Naive thymus-derived CD4-positive, alpha-beta T cell (primary cell): ENCODE results near the gene MRPL16. TPM values are rescaled to one million over a fixed set of nuclear protein-coding genes. Genes with fewer than 3 reads are reported as not detected.

Experiments used
- ATAC-seq: fragments of 150-1000 bp; cut with Tn5 transposase; 2 replicates; pipeline ENCODE4 v1.10.0; 2021; ENCODE audit warnings: mild to moderate bottlenecking, moderate library complexity
- CTCF ChIA-PET: fragments of 350-600 bp; sonication (Branson Sonifier 250); formaldehyde crosslinking; loops from one replicate; lab custom pipeline; 2021; ENCODE audit warnings: antibody characterized with exemption; lab: Charles Lee
- POLR2A ChIA-PET: fragments of 350-600 bp; sonication (Branson Sonifier 250); formaldehyde crosslinking; loops from one replicate; lab custom pipeline; 2021; ENCODE audit warnings: antibody characterized with exemption, inconsistent platforms; lab: Charles Lee
- DNase-seq, 9 donors: peaks; one replicate each; pipeline versions ENCODE4 v3.0.0 to v3.0.0-alpha.2; 2020 to 2022; ENCODE audit warnings: mixed read lengths in 1 of 9
- H3K27ac ChIP-seq: one replicate; pipeline ENCODE4 v1.7.0; 2013; ENCODE audit warnings: mild to moderate bottlenecking, low read depth, low read length, moderate library complexity
- H3K27me3 ChIP-seq, 2 donors: one replicate each; pipeline ENCODE4 v1.7.0; 2013; ENCODE audit warnings: low read length in 2 of 2, mild to moderate bottlenecking in 2 of 2, moderate library complexity in 2 of 2; ENCODE audit not compliant: control insufficient read depth in 2 of 2, insufficient read depth in 2 of 2
- H3K36me3 ChIP-seq, 3 experiments: 1 replicate in 2 of 3; 2 replicates in 1 of 3; pipeline ENCODE4 v1.7.0; 2013; ENCODE audit warnings: low read length in 3 of 3, mild to moderate bottlenecking in 3 of 3, moderate library complexity in 1 of 3; ENCODE audit not compliant: insufficient read depth in 3 of 3, control insufficient read depth in 2 of 3
- H3K4me1 ChIP-seq, 2 donors: one replicate each; pipeline ENCODE4 v1.7.0; 2013; ENCODE audit warnings: low read length in 2 of 2, mild to moderate bottlenecking in 2 of 2, moderate library complexity in 1 of 2; ENCODE audit not compliant: control insufficient read depth in 2 of 2, insufficient read depth in 2 of 2
- H3K4me3 ChIP-seq: 2 replicates; pipeline ENCODE4 v1.7.0; 2013; ENCODE audit warnings: mild to moderate bottlenecking, low read length
- H3K9me3 ChIP-seq, 3 experiments: 1 replicate in 2 of 3; 2 replicates in 1 of 3; pipeline ENCODE4 v1.7.0; 2013; ENCODE audit warnings: low read length in 3 of 3; ENCODE audit not compliant: control insufficient read depth in 2 of 3
- H3K27ac Mint-ChIP-seq, 9 donors: one replicate each; pipeline ENCODE4 v1.8.0; 2020 to 2022; ENCODE audit warnings: mixed read lengths in 9 of 9, mild to moderate bottlenecking in 8 of 9, moderate library complexity in 5 of 9, inconsistent platforms in 2 of 9
- H3K27me3 Mint-ChIP-seq, 5 donors: one replicate each; pipeline ENCODE4 v1.8.0; 2021 to 2022; ENCODE audit warnings: mixed read lengths in 5 of 5, mild to moderate bottlenecking in 1 of 5
- H3K36me3 Mint-ChIP-seq, 5 donors: one replicate each; pipeline ENCODE4 v1.8.0; 2020 to 2022; ENCODE audit warnings: mixed read lengths in 5 of 5, mild to moderate bottlenecking in 3 of 5, inconsistent platforms in 1 of 5
- H3K4me1 Mint-ChIP-seq, 7 donors: one replicate each; pipeline ENCODE4 v1.8.0; 2020 to 2022; ENCODE audit warnings: mixed read lengths in 7 of 7, mild to moderate bottlenecking in 3 of 7, inconsistent platforms in 1 of 7
- H3K4me3 Mint-ChIP-seq, 10 donors: one replicate each; pipeline ENCODE4 v1.8.0; 2020 to 2022; ENCODE audit warnings: mild to moderate bottlenecking in 10 of 10, mixed read lengths in 10 of 10, moderate library complexity in 6 of 10, inconsistent platforms in 2 of 10
- H3K9me3 Mint-ChIP-seq, 11 donors: one replicate each; pipeline ENCODE4 v1.8.0; 2020 to 2022; ENCODE audit warnings: mixed read lengths in 11 of 11, mild to moderate bottlenecking in 4 of 11, inconsistent platforms in 1 of 11, moderate library complexity in 1 of 11
- intact Hi-C, 2 donors: fragments of 100-400 bp; cut with micrococcal nuclease; formaldehyde crosslinking; loops; one replicate each; pipeline ENCODE4 v1.15.1; 2023
- polyA plus RNA-seq, 2 donors: library from polyadenylated mRNA; unstranded; fragments of 300-500 nt; fragmentation: Illumina TruSeq; gene quantifications; one replicate each; pipeline ENCODE4 v1.2.3, GENCODE V29; 2021
- total RNA-seq, 6 experiments: library from RNA in 5 of 6; stranded (reverse) in 5 of 6; gene quantifications; 1 replicate in 5 of 6; 2 replicates in 1 of 6; pipeline ENCODE4 v1.2.3 and lab custom pipeline; 2021 to 2026

MRPL16 gene
- total and polyA plus RNA-seq, 7 experiments from 2014 or later = 25.1 to 108 (median 40.8) TPM

DNA sequence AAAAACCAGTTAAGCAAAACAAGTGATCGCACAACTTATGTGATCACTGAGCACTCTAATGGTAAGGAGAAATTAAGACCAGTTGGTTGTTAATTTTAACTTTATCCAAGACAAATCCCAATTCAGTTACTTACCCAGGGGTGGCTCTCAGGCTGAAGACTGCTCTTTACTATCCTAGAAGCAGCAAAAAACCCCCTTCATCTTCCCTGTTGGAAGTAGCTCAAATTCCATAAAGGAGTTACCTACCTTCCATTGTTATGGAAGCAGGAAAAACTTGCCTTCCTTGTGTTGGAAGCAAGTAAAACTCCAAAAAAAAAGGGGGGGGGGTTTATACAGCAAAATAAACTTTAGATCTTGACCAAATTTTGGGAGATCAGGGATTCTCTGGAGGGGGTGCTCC, 5.2 kb upstream of the MRPL16 start:
- H3K27ac Mint-ChIP-seq = no peak overlapping the region
- peaks cover 0 to 5% (median 0%) of the 10 kb centered on the region in 11 donors for H3K9me3 Mint-ChIP-seq
- H3K36me3 ChIP-seq = no peaks in the 10 kb centered on the region
- H3K9me3 ChIP-seq = no peaks in the 10 kb centered on the region
- H3K36me3 Mint-ChIP-seq = peaks cover 0 to 8% (median 0%) of the 10 kb centered on the region in 5 donors
- ChIA-PET POLR2A (no interaction called here), CTCF (interaction anchor here (0.7 kb wide), 1 partner anchor 61 kb away, joined by 6 read pairs; no protein-coding TSS in a partner anchor)
- H3K4me1 Mint-ChIP-seq = peaks cover 12 to 28% (median 19%) of the 10 kb centered on the region in 7 donors
- no peak for DNase-seq
- no peak overlapping the region for H3K4me3 ChIP-seq
- intact Hi-C loops = loop anchor here in 1 of 2 donors (10.0 kb wide), 1 partner anchor 671 kb away; the partner anchor contains the start of gene FAM111A
- H3K4me3 Mint-ChIP-seq = no peak overlapping the region
- ATAC-seq = no peak
- H3K27me3 ChIP-seq = no peaks in the 10 kb centered on the region
- H3K27me3 Mint-ChIP-seq = peaks cover 0 to 7% (median 0%) of the 10 kb centered on the region in 5 donors
- H3K27ac ChIP-seq = no peak overlapping the region
- peaks cover 0 to 4% of the 10 kb centered on the region in 2 donors for H3K4me1 ChIP-seq

DNA sequence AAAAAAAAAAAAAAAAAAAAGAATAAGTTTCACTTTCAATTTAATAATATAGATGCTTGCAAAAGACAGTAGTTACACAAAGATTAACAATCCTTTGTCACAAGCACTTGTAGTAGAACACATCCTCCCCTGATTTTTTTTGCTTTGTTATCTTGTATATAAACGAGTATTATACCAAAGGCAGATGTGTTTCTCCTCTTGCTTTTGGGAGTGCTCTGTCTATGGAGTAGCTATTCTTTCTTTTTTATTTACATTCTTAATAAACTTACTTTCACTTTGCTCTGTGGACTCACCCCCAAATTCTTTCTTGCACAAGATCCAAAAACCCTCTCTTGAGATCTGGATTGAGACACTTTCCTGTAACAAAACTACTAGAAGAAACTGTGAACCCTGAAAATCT, 3.4 kb upstream of the MRPL16 start:
- Histone ChIP-seq H3K4me3 (no peak overlapping the region), H3K4me1 (peaks cover 4 to 9% of the 10 kb centered on the region in 2 donors), H3K27ac (no peak overlapping the region), H3K27me3 (no peaks in the 10 kb centered on the region), H3K9me3 (no peaks in the 10 kb centered on the region), H3K36me3 (peaks cover 0 to 3% (median 0%) of the 10 kb centered on the region in 3 experiments)
- ATAC-seq (no peak), DNase-seq (no peak)
- H3K9me3 Mint-ChIP-seq = peaks cover 0 to 5% (median 0%) of the 10 kb centered on the region in 11 donors
- intact Hi-C loops = loop anchor here in 1 of 2 donors (10.0 kb wide), 1 partner anchor 669 kb away; the partner anchor contains the start of gene FAM111A
- peaks cover 0 to 8% (median 0%) of the 10 kb centered on the region in 5 donors for H3K36me3 Mint-ChIP-seq
- ChIA-PET CTCF (no interaction called here), POLR2A (interaction anchor here (1.1 kb wide), 1 partner anchor 10 kb away, joined by 3 read pairs; no protein-coding TSS in a partner anchor)
- H3K27me3 Mint-ChIP-seq = peaks cover 0 to 7% (median 0%) of the 10 kb centered on the region in 5 donors
- H3K27ac Mint-ChIP-seq = peak overlapping the region in 3 of 9 donors; percentile 1 to 68 (median 36)
- peaks cover 13 to 38% (median 31%) of the 10 kb centered on the region in 7 donors for H3K4me1 Mint-ChIP-seq
- H3K4me3 Mint-ChIP-seq = peak overlapping the region in 7 of 10 donors; percentile 1 to 50 (median 37)

DNA sequence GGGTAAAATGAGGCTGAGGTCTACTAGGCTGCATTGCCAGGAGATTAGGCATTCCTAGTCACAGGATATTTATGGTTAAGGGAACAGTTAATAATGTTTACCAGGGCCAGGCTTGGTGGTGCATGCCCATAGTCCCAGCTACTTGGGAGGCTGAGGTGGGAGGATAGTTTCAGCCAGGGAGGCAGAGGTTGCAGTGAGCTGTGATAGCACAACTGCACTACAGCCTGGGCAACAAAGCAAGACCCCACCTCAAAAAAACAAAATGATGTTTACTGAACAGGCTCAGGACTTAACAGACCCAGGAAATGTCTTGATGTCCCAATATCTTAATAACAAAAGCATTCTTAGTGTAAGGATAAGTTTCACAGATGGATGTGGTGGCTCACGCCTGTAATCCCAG, 2.8 kb upstream of the MRPL16 start:
- Histone ChIP-seq H3K27ac (no peak overlapping the region), H3K36me3 (peaks cover 0 to 8% (median 3%) of the 10 kb centered on the region in 3 experiments), H3K27me3 (no peaks in the 10 kb centered on the region), H3K4me1 (peaks cover 4 to 9% of the 10 kb centered on the region in 2 donors), H3K4me3 (no peak overlapping the region), H3K9me3 (no peaks in the 10 kb centered on the region)
- H3K4me1 Mint-ChIP-seq = peaks cover 8 to 37% (median 30%) of the 10 kb centered on the region in 7 donors
- peaks cover 0 to 5% (median 0%) of the 10 kb centered on the region in 11 donors for H3K9me3 Mint-ChIP-seq
- H3K36me3 Mint-ChIP-seq = peaks cover 0 to 9% (median 4%) of the 10 kb centered on the region in 5 donors
- intact Hi-C loops = loop anchor here in 1 of 2 donors (10.0 kb wide), 1 partner anchor 669 kb away; the partner anchor contains the start of gene FAM111A
- ATAC-seq (no peak), DNase-seq (no peak)
- H3K27ac Mint-ChIP-seq = no peak overlapping the region
- no peak overlapping the region for H3K4me3 Mint-ChIP-seq
- POLR2A ChIA-PET = no interaction called here
- H3K27me3 Mint-ChIP-seq = peaks cover 0 to 7% (median 0%) of the 10 kb centered on the region in 5 donors
- CTCF ChIA-PET = no interaction called here

DNA sequence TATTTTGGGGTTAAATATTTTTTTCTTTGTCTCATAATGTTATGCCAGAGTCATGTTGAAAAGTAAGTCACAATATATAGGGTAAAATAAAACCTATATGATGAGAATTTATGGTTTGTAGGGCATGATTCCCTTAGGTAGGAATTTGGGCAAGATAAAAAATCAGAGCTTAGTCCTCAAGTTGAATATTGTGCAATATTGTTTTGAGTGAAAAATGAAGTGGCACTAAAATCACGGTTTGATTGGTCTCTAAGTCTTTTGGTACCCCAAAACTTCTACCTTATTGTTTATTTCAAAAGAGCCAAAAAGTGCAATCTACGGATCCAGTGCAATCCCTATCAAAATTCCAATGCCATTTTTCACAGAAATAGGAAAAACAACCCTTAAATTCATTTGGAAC, 1.6 kb upstream of the MRPL16 start:
- CTCF ChIA-PET = no interaction called here

GRCh38 chr11:59810911-59811259, 307 bp upstream of the MRPL16 start:
- Mint-ChIP-seq H3K4me3 (peak overlapping the region; percentile 88 to 95 (median 92)), H3K9me3 (peaks cover 0 to 5% (median 0%) of the 10 kb centered on the region in 11 donors), H3K4me1 (peaks cover 6 to 35% (median 29%) of the 10 kb centered on the region in 7 donors), H3K27ac (peak overlapping the region; percentile 86 to 94 (median 92)), H3K36me3 (peaks cover 3 to 21% (median 8%) of the 10 kb centered on the region in 5 donors), H3K27me3 (peaks cover 0 to 7% (median 0%) of the 10 kb centered on the region in 5 donors)
- peak overlapping the region; percentile 75 for H3K27ac ChIP-seq
- peak overlapping the region; percentile 83 for H3K4me3 ChIP-seq
- ChIA-PET CTCF (interaction anchor here (0.6 to 3.8 kb wide), 6 partner anchors 10 to 1025 kb away, joined by 3 to 16 read pairs (median 3); partner anchors contain the start of gene STX3), POLR2A (no interaction called here)
- H3K4me1 ChIP-seq = peaks cover 4 to 9% of the 10 kb centered on the region in 2 donors
- DNase-seq = no peak
- no peaks in the 10 kb centered on the region for H3K27me3 ChIP-seq
- H3K36me3 ChIP-seq = peaks cover 0 to 32% (median 11%) of the 10 kb centered on the region in 3 experiments
- ATAC-seq = no peak
- no peaks in the 10 kb centered on the region for H3K9me3 ChIP-seq
- intact Hi-C loops = loop anchor here (1.0 to 10.0 kb wide), 7 partner anchors 56 to 666 kb away; partner anchors contain the start of genes PATL1 (in 2 of the 2), STX3 (in 2 of the 2), FAM111A (in 1 of the 2) and OSBP (in 1 of the 2)

More for the DNA sequence above, 1.6 kb upstream of the MRPL16 start:
- Mint-ChIP-seq H3K4me1 (peaks cover 6 to 35% (median 29%) of the 10 kb centered on the region in 7 donors), H3K27me3 (peaks cover 0 to 7% (median 0%) of the 10 kb centered on the region in 5 donors), H3K4me3 (no peak overlapping the region), H3K27ac (no peak overlapping the region), H3K36me3 (peaks cover 0 to 12% (median 4%) of the 10 kb centered on the region in 5 donors), H3K9me3 (peaks cover 0 to 5% (median 0%) of the 10 kb centered on the region in 11 donors)
- Histone ChIP-seq H3K4me1 (peaks cover 4 to 9% of the 10 kb centered on the region in 2 donors), H3K27me3 (no peaks in the 10 kb centered on the region), H3K4me3 (no peak overlapping the region), H3K27ac (no peak overlapping the region), H3K36me3 (peaks cover 0 to 19% (median 7%) of the 10 kb centered on the region in 3 experiments), H3K9me3 (no peaks in the 10 kb centered on the region)
- intact Hi-C loops = loop anchor here in 1 of 2 donors (10.0 kb wide), 1 partner anchor 667 kb away; the partner anchor contains the start of gene FAM111A
- POLR2A ChIA-PET = no interaction called here
- ATAC-seq (no peak), DNase-seq (no peak)

DNA sequence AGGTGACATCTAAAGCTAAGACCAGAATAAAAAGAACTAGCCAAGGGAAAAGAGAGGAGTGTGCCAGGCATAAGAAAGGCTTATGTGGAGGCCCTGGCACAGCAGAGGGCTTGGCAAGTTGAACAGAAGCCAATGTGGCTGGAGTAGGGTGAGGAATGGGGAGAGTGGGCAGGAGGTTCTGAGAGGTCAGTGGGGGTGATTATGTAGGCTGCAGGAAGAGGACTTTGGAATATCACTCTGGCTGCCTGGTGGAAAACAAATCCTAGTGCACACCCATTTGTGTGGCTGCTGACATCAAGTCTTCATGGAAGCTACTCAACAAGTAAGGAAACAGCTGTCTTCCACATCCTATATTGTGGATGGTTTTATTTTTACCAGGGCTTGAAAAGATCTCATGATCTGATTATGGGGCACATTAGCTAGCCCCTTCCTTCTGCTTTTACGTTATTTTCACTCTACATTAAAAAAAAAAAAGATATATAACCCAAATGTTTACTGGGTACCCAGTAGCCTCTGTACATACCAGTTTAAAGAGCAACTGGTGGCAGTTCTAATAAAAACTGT, 3.4 kb downstream of the MRPL16 start:
- H3K4me3 ChIP-seq = no peak overlapping the region
- intact Hi-C loops = no loop called here
- H3K4me1 ChIP-seq = peaks cover 4 to 9% of the 10 kb centered on the region in 2 donors
- ATAC-seq (no peak), DNase-seq (no peak)
- ChIA-PET CTCF (interaction anchor here (0.6 to 0.8 kb wide), 2 partner anchors 10 to 54 kb away, joined by 3 read pairs; no protein-coding TSS in a partner anchor), POLR2A (no interaction called here)
- Mint-ChIP-seq H3K4me1 (peaks cover 6 to 36% (median 25%) of the 10 kb centered on the region in 7 donors), H3K27ac (peak overlapping the region in 2 of 9 donors; percentile 54 to 82), H3K4me3 (no peak overlapping the region), H3K9me3 (peaks cover 0 to 5% (median 0%) of the 10 kb centered on the region in 11 donors), H3K36me3 (peaks cover 3 to 29% (median 8%) of the 10 kb centered on the region in 5 donors), H3K27me3 (no peaks in the 10 kb centered on the region)
- H3K9me3 ChIP-seq = no peaks in the 10 kb centered on the region
- peaks cover 0 to 32% (median 11%) of the 10 kb centered on the region in 3 experiments for H3K36me3 ChIP-seq
- H3K27me3 ChIP-seq = no peaks in the 10 kb centered on the region
- H3K27ac ChIP-seq = no peak overlapping the region
